HG02759 (cell line): ENCODE data around the gene CMIP.

Experiments used
- ATAC-seq: cut with Tn5 transposase; IDR thresholded peaks from one replicate; pipeline ENCODE4 v1.9.1; 2021; ENCODE audit warnings: mild to moderate bottlenecking, moderate library complexity; ENCODE audit not compliant: unreplicated experiment

The CMIP gene

GRCh38 chr16:81615411-81615810 is 170.8 kb downstream of the CMIP start:
- no peak for ATAC-seq

GRCh38 chr16:81615833-81616232 is 171.2 kb downstream of the CMIP start:
- no peak for ATAC-seq

GRCh38 chr16:81616321-81617020 is 171.9 kb downstream of the CMIP start:
- peak; percentile 82 for ATAC-seq

GRCh38 chr16:81617021-81617346 is 172.4 kb downstream of the CMIP start:
- ATAC-seq, result no peak

- ATAC-seq, result no peak
These were observed 173.6 kb downstream of the CMIP start for GRCh38 chr16:81618187-81618586.

- ATAC-seq, result no peak
These were observed 174.1 kb downstream of the CMIP start for GRCh38 chr16:81618661-81619060.

- no peak for ATAC-seq
These were observed 175.4 kb downstream of the CMIP start for GRCh38 chr16:81620029-81620428.

GRCh38 chr16:81620796-81621195 is 176.2 kb downstream of the CMIP start:
- ATAC-seq, result no peak

GRCh38 chr16:81621496-81621895 is 176.9 kb downstream of the CMIP start:
- ATAC-seq, result no peak

GRCh38 chr16:81623365-81624102 is 178.9 kb downstream of the CMIP start:
- no peak for ATAC-seq

GRCh38 chr16:81624403-81624759 is 179.8 kb downstream of the CMIP start:
- no peak for ATAC-seq

- no peak for ATAC-seq
These were observed 180.3 kb downstream of the CMIP start for GRCh38 chr16:81624760-81625543.

GRCh38 chr16:81625544-81626153 is 181.0 kb downstream of the CMIP start:
- no peak for ATAC-seq

GRCh38 chr16:81626181-81626674 is 181.6 kb downstream of the CMIP start:
- ATAC-seq, result no peak

- ATAC-seq, result no peak
These were observed 182.4 kb downstream of the CMIP start for GRCh38 chr16:81627024-81627423.

- ATAC-seq, result no peak
These were observed 183.2 kb downstream of the CMIP start for GRCh38 chr16:81627729-81628244.

- ATAC-seq, result no peak
These were observed 184.6 kb downstream of the CMIP start for GRCh38 chr16:81629034-81629802.

GRCh38 chr16:81629896-81630634 is 185.5 kb downstream of the CMIP start:
- no peak for ATAC-seq

GRCh38 chr16:81630635-81631031 is 186.0 kb downstream of the CMIP start:
- ATAC-seq, result no peak
